K562 (cell line): Measurements from ENCODE around the gene KIF23. TPM values are rescaled to one million over a fixed set of nuclear protein-coding genes. Genes with fewer than 3 reads are reported as not detected.
A peak's percentile ranks its signal among the peaks of the same experiment; 100 is the strongest.

ENCODE experiments used
- ATAC-seq: fragments of 200-7000 bp; cut with Tn5 transposase; 3 replicates; pipeline ENCODE4 v1.9.1; 2020; ENCODE audit warnings: moderate library complexity
- BruUV-seq: library from RNA; stranded (reverse); fragments of 400-500 nt; replicated peaks from 2 replicates; lab custom pipeline; 2021; lab: Mats Ljungman, UMichigan
- CTCF ChIA-PET: fragments of 300-600 bp; formaldehyde crosslinking; extraction: SDS; loops from one replicate; lab custom pipeline; 2021; ENCODE audit warnings: low intra/inter-chr PET ratio; lab: Yijun Ruan, JAX
- POLR2A ChIA-PET: fragments of 300-600, 350-650 bp; sonication (Branson Sonifier 250); formaldehyde crosslinking; extraction: SDS; loops from one replicate; lab custom pipeline; 2021; ENCODE audit warnings: antibody characterized with exemption, inconsistent platforms; lab: Yijun Ruan, JAX
- DNase-seq, 4 experiments: peaks; one replicate each; pipeline versions ENCODE4 v3.0.0 to v3.0.0-alpha.2; 2011 to 2018; ENCODE audit warnings: low spot score in 3 of 4, mixed read lengths in 3 of 4; ENCODE audit errors: extremely low read depth in 1 of 4
- FAIRE-seq: peaks from 2 replicates; lab custom pipeline; 2011; peaks lifted over from hg19 to GRCh38; lab: Jason Lieb, UNC
- H2AFZ ChIP-seq: 2 replicates; pipeline ENCODE4 v1.6.0; 2011; ENCODE audit warnings: low read depth, low read length, control low read depth, inconsistent platforms
- H3K27ac ChIP-seq: fragments of 200-600 bp; 3 replicates; pipeline ENCODE4 v1.8.0; 2011; ENCODE audit warnings: low read depth, mild to moderate bottlenecking, control low read depth, inconsistent platforms, low read length, moderate library complexity, mixed read lengths; ENCODE audit errors: extremely low read depth
- H3K27me3 ChIP-seq, 2 experiments: fragments of 300-600 bp in 1 of 2; 2 replicates in 1 of 2; 3 replicates in 1 of 2; pipeline versions ENCODE4 v1.6.0 to v1.8.0; 2011; ENCODE audit warnings: inconsistent platforms in 2 of 2, low read length in 2 of 2, mild to moderate bottlenecking in 1 of 2, mixed read lengths in 1 of 2, moderate library complexity in 1 of 2; ENCODE audit not compliant: control insufficient read depth in 2 of 2, insufficient read depth in 2 of 2
- H3K36me3 ChIP-seq: fragments of 300-600 bp; 3 replicates; pipeline ENCODE4 v1.8.0; 2011; ENCODE audit warnings: mild to moderate bottlenecking, low read length, inconsistent platforms; ENCODE audit not compliant: control insufficient read depth, insufficient read depth
- H3K4me1 ChIP-seq, 2 experiments: fragments of 200-600 bp in 1 of 2; replicated peaks in 1 of 2; 2 replicates in 1 of 2; 3 replicates in 1 of 2; pipeline versions ENCODE4 v1.5.1 to v1.8.0; 2011; ENCODE audit warnings: inconsistent platforms in 2 of 2, low read length in 2 of 2, mild to moderate bottlenecking in 1 of 2, mixed read lengths in 1 of 2, moderate library complexity in 1 of 2; ENCODE audit not compliant: control insufficient read depth in 2 of 2, insufficient read depth in 2 of 2
- H3K4me2 ChIP-seq: 2 replicates; pipeline ENCODE4 v1.6.1; 2011; ENCODE audit warnings: low read length, control low read depth, inconsistent platforms, mixed read lengths; ENCODE audit not compliant: insufficient read depth
- H3K4me3 ChIP-seq: fragments of 200-600 bp; sonication (generic), shearing (Covaris generic); 2 replicates; pipeline ENCODE4 v1.5.1; 2016; ENCODE audit warnings: control low read depth, inconsistent platforms
- H3K79me2 ChIP-seq: fragments of 200-600 bp; 3 replicates; pipeline ENCODE4 v1.8.0; 2011; ENCODE audit warnings: low read length, inconsistent platforms; ENCODE audit not compliant: control insufficient read depth, insufficient read depth
- H3K9ac ChIP-seq, 2 experiments: 2 replicates each; pipeline versions ENCODE4 v1.6.0 to v1.6.1; 2011; ENCODE audit warnings: low read depth in 2 of 2, low read length in 2 of 2, control low read depth in 1 of 2, inconsistent platforms in 1 of 2, mild to moderate bottlenecking in 1 of 2, mixed read lengths in 1 of 2; ENCODE audit not compliant: insufficient read depth in 1 of 2
- H3K9me1 ChIP-seq: one replicate; pipeline ENCODE4 v1.6.0; 2011; ENCODE audit warnings: inconsistent platforms, mild to moderate bottlenecking, low read length, moderate library complexity; ENCODE audit not compliant: control insufficient read depth, insufficient read depth
- H3K9me3 ChIP-seq: replicated peaks from 2 replicates; pipeline ENCODE4 v1.5.1; 2011; ENCODE audit warnings: low read depth, low read length, inconsistent platforms; ENCODE audit not compliant: control insufficient read depth, insufficient read depth
- H4K20me1 ChIP-seq: replicated peaks from 2 replicates; pipeline ENCODE4 v1.6.1; 2011; ENCODE audit warnings: low read length, inconsistent platforms, mixed read lengths; ENCODE audit not compliant: control insufficient read depth, insufficient read depth
- ERF ChIP-seq: fragments of 450-650 bp; formaldehyde crosslinking; IDR thresholded peaks from 2 replicates; pipeline ENCODE4 v1.4.0; 2020; ENCODE audit warnings: mild to moderate bottlenecking, mixed read lengths
- KDM5B ChIP-seq: fragments of 200-600 bp; sonication (generic); IDR thresholded peaks from 2 replicates; pipeline ENCODE4 v1.6.1; 2012; ENCODE audit warnings: low read depth, mild to moderate bottlenecking, moderate library complexity, low read length, control low read depth, inconsistent platforms; ENCODE audit not compliant: insufficient replicate concordance
- PHTF2 ChIP-seq: fragments of 250-450 bp; sonication (Bioruptor Pico); IDR thresholded peaks from 2 replicates; pipeline ENCODE4 v1.5.0; 2021; ENCODE audit warnings: mild to moderate bottlenecking
- POLR2A ChIP-seq: fragments of 450-650 bp; conservative IDR thresholded peaks from 2 replicates; pipeline ENCODE4 v1.6.1; 2016
- POLR2AphosphoS2 ChIP-seq: IDR thresholded peaks from 2 replicates; pipeline ENCODE4 v1.6.1; 2012; ENCODE audit warnings: low read length, improper control_type of control experiment
- POLR2AphosphoS5 ChIP-seq: IDR thresholded peaks from 2 replicates; pipeline ENCODE4 v1.6.1; 2011; ENCODE audit warnings: mild to moderate bottlenecking, low read depth, low read length, moderate library complexity; ENCODE audit not compliant: control insufficient read depth, insufficient read depth
- POLR2H ChIP-seq: IDR thresholded peaks from 2 replicates; pipeline ENCODE4 v1.6.1; 2016; ENCODE audit warnings: missing genetic modification characterization, low read depth, mild to moderate bottlenecking, control low read depth, missing compliant biosample characterization, moderate library complexity
- RHOXF2B ChIP-seq: fragments of 250-450 bp; sonication (Bioruptor Pico); conservative IDR thresholded peaks from 2 replicates; pipeline ENCODE4 v1.5.1; 2021
- SIN3A ChIP-seq, 2 experiments: fragments of 150-350 bp in 1 of 2; IDR thresholded peaks; 2 replicates each; pipeline ENCODE4 v1.6.1; 2011 to 2016; ENCODE audit warnings: borderline replicate concordance in 2 of 2, low read depth in 2 of 2, low read length in 2 of 2, mild to moderate bottlenecking in 2 of 2, moderate library complexity in 2 of 2; ENCODE audit not compliant: control insufficient read depth in 1 of 2
- TAF1 ChIP-seq: IDR thresholded peaks from 2 replicates; pipeline ENCODE4 v1.6.1; 2011; ENCODE audit warnings: mild to moderate bottlenecking, low read length, moderate library complexity; ENCODE audit not compliant: insufficient read depth, control insufficient read depth, severe bottlenecking; ENCODE audit errors: extremely low read depth
- ZNF778 ChIP-seq: fragments of 450-650 bp; formaldehyde crosslinking; IDR thresholded peaks from 2 replicates; pipeline ENCODE4 v1.4.0; 2020; ENCODE audit warnings: mild to moderate bottlenecking, moderate library complexity
- WGBS: fragments of 100-300 bp; shearing (Covaris generic); methylation state at CpG from one replicate; pipeline ENCODE4 v1.1.6; 2016; ENCODE audit warnings: low coverage, mixed read lengths; ENCODE audit not compliant: insufficient coverage; ENCODE audit errors: missing lambda C conversion rate; 5-methylcytosine and 5-hydroxymethylcytosine counted together
- in situ Hi-C: fragments of 300-500 bp; cut with MboI; formaldehyde crosslinking; loops from 4 replicates; pipeline ENCODE4 v1.15.0; 2018; ENCODE audit warnings: inconsistent platforms, mixed read lengths
- intact Hi-C: fragments of 100-400 bp; cut with micrococcal nuclease; formaldehyde crosslinking; loops from 2 replicates; pipeline ENCODE4 v1.14.2; 2022
- polyA plus RNA-seq, 8 experiments: library from polyadenylated mRNA; depleted of rRNA in 4 of 8; stranded (reverse) in 5 of 8; unstranded in 3 of 8; fragments of >200 nt; fragmentation: Nextera tagmentation in 2 of 8; fragmentation: Illumina TruSeq in 1 of 8; extraction: Ambion mirVana in 2 of 8; extraction: Trizol in 1 of 8; gene quantifications; 2 replicates each; pipeline versions ENCODE4 v1.2.1 to v1.2.3, GENCODE V29; 2011 to 2014; ENCODE audit warnings: inconsistent platforms in 1 of 8, missing spikeins in 1 of 8
- total RNA-seq, 7 experiments: library from RNA; depleted of rRNA in 6 of 7; stranded (reverse); fragments of >200 nt in 6 of 7; fragmentation: Illumina TruSeq in 2 of 7; extraction: Trizol in 2 of 7; gene quantifications; 2 replicates each; pipeline versions ENCODE4 v1.2.1 to v1.2.3, GENCODE V29; 2011 to 2021; ENCODE audit warnings: low replicate concordance in 1 of 7
- TF ChIP-seq, protein P1 (sequence below), 2 experiments: fragments of 450-650 bp in 1 of 2; IDR thresholded peaks; 2 replicates each; pipeline ENCODE4 v1.6.1; 2011 to 2017; ENCODE audit warnings: low read depth in 2 of 2, antibody characterized with exemption in 1 of 2, borderline replicate concordance in 1 of 2, low read length in 1 of 2, mild to moderate bottlenecking in 1 of 2, mixed read lengths in 1 of 2; ENCODE audit not compliant: control insufficient read depth in 1 of 2
- TF ChIP-seq, protein P2 (sequence below): fragments of 450-650 bp; IDR thresholded peaks from 2 replicates; pipeline ENCODE4 v1.7.1; 2018; ENCODE audit warnings: mild to moderate bottlenecking, low read depth; ENCODE audit not compliant: partially characterized antibody

KIF23 gene
- total and polyA plus RNA-seq, 9 of the 15 experiments (the other 6 are each of a cell fraction or from before 2014, with no cell fraction given), result 29.4 to 58.2 (median 41.9) TPM

DNA sequence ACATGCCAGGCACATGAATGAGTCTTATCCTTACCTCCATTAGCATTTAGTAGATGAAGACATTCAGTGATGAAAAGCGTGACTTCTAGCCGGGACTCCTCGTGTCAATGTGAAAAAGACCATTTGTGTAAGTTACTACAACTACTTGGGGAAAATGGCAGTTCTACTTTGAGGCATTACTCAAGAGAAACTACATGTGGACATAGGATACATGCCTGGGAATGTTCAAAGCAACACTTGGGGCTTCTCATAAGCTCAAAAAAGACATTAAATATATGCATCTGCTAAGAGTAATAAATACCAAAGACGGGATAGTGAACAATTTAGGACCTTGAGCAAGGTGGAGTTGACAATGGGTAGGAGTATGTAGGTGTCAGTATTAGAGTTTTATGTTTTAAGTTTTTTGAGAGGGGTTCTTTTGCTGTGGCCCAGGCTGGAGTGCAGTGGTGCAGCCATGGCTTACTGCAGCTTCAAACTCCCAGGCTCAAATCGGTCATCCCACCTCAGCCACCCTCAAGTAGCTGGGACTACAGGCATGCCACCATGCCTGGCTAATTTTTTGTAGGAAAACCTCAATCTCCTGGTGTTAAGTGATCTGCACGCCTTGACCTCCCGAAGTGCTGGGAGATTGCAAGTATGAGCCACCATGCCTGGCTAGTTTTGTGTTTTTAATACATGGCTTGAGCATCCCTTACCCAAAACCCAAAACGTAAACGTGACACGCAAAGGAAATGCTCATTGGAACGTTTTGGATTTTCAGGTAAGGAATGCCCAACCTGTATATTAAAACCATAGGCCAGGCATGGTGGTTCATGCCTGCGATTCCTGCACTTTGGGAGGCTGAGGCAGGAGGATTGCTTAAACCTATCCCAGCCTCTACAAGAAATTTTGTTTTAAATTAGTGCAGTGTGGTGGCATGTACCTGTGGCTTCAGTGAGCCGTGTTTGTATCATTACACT, 42.3 kb downstream of the KIF23 start:
- no peak overlapping the region for H3K9ac ChIP-seq
- H3K36me3 ChIP-seq, result peaks cover 45% of the 10 kb centered on the region
- H3K4me3 ChIP-seq, result no peak overlapping the region
- peaks cover 8 to 16% of the 10 kb centered on the region in 2 experiments; a peak in 4 of 5 replicates for H3K4me1 ChIP-seq
- DNase-seq (peak in 1 of 4 experiments; percentile 33), FAIRE-seq (no peak), ATAC-seq (no peak)
- no peak overlapping the region for H3K4me2 ChIP-seq
- peaks cover 39% of the 10 kb centered on the region for H4K20me1 ChIP-seq
- peaks cover 50% of the 10 kb centered on the region for H3K79me2 ChIP-seq
- ChIA-PET POLR2A (interaction anchor here (0.6 to 4.3 kb wide), 9 partner anchors 13 to 1023 kb away, joined by 3 to 15 read pairs (median 4); no protein-coding TSS in a partner anchor), CTCF (no interaction called here)
- BruUV-seq, result no TSS peak
- intact Hi-C loops (no loop called here), in situ Hi-C loops (no loop called here)
- H2AFZ ChIP-seq, result no peak overlapping the region
- 69% methylated on average over 13 of the region's 13 CpGs for WGBS
- H3K9me3 ChIP-seq, result no peaks in the 10 kb centered on the region
- H3K9me1 ChIP-seq, result peaks cover 5% of the 10 kb centered on the region
- H3K27me3 ChIP-seq, result no peaks in the 10 kb centered on the region
- peak overlapping the region; percentile 18; the same call in 1 of the 3 replicates for H3K27ac ChIP-seq
- TF ChIP-seq TAF1 (peak; percentile 25), PHTF2 (CRISPR knock-in tag) (no peak), POLR2AphosphoS2 (peak; percentile 31; the same call in 1 of the 2 replicates), POLR2H (0 out of 2 replicates have a peak, but pooled peaks have one; percentile 24), RHOXF2B (CRISPR knock-in tag) (0 out of 2 replicates have a peak, but pooled peaks have one; percentile 33), KDM5B (peak; percentile 50), ZNF778 (CRISPR knock-in tag) (no peak), SIN3A (IDR thresholded peaks at IDR 0.05; ENCODE audit: borderline replicate concordance in 2 of 2, control insufficient read depth in 1 of 2, low read depth in 2 of 2, low read length in 2 of 2) (peak in 1 of 2 experiments; percentile 70; a peak in 1 of 4 replicates), POLR2AphosphoS5 (peak; percentile 59; the same call in 1 of the 2 replicates), POLR2A (peak; percentile 72), ERF (CRISPR knock-in tag) (0 out of 2 replicates have a peak, but pooled peaks have one; percentile 43)
- TF ChIP-seq, protein P1, sequence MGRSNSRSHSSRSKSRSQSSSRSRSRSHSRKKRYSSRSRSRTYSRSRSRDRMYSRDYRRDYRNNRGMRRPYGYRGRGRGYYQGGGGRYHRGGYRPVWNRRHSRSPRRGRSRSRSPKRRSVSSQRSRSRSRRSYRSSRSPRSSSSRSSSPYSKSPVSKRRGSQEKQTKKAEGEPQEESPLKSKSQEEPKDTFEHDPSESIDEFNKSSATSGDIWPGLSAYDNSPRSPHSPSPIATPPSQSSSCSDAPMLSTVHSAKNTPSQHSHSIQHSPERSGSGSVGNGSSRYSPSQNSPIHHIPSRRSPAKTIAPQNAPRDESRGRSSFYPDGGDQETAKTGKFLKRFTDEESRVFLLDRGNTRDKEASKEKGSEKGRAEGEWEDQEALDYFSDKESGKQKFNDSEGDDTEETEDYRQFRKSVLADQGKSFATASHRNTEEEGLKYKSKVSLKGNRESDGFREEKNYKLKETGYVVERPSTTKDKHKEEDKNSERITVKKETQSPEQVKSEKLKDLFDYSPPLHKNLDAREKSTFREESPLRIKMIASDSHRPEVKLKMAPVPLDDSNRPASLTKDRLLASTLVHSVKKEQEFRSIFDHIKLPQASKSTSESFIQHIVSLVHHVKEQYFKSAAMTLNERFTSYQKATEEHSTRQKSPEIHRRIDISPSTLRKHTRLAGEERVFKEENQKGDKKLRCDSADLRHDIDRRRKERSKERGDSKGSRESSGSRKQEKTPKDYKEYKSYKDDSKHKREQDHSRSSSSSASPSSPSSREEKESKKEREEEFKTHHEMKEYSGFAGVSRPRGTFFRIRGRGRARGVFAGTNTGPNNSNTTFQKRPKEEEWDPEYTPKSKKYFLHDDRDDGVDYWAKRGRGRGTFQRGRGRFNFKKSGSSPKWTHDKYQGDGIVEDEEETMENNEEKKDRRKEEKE (IDR thresholded peaks at IDR 0.05; ENCODE audit: borderline replicate concordance in 1 of 2, control insufficient read depth in 1 of 2, low read depth in 2 of 2, low read length in 1 of 2), result 0 out of 4 replicates have a peak, but pooled peaks of 1 of the 2 experiments have one; percentile 19
- TF ChIP-seq, protein P2, sequence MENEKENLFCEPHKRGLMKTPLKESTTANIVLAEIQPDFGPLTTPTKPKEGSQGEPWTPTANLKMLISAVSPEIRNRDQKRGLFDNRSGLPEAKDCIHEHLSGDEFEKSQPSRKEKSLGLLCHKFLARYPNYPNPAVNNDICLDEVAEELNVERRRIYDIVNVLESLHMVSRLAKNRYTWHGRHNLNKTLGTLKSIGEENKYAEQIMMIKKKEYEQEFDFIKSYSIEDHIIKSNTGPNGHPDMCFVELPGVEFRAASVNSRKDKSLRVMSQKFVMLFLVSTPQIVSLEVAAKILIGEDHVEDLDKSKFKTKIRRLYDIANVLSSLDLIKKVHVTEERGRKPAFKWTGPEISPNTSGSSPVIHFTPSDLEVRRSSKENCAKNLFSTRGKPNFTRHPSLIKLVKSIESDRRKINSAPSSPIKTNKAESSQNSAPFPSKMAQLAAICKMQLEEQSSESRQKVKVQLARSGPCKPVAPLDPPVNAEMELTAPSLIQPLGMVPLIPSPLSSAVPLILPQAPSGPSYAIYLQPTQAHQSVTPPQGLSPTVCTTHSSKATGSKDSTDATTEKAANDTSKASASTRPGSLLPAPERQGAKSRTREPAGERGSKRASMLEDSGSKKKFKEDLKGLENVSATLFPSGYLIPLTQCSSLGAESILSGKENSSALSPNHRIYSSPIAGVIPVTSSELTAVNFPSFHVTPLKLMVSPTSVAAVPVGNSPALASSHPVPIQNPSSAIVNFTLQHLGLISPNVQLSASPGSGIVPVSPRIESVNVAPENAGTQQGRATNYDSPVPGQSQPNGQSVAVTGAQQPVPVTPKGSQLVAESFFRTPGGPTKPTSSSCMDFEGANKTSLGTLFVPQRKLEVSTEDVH, result peak; percentile 34
